NCI-H2171 (cell line): ENCODE results near the gene DICER1.

ENCODE experiments used
- DNase-seq: peaks from one replicate; lab custom pipeline; 2025; lab: John Stamatoyannopoulos, UW

Gene DICER1

DNA sequence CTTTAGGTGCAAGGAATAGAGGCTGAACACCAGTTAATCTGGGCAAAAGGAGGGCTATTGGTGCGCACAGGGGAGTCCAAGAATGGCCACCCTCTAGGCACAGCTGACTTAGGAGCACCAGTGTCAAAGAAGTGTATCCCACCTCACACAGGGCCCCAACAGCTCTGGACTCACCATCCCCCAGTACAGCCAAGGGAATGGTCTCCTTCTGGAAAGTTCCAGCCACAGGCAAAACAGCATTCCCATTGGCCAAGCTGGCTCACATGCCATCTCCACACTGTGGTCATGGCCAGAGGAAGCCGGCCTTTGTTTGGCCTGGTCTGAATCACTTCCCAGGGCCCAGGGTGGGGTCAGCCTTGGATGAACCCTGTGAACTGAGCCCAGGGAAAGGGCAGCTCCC lies 120.1 kb downstream of the DICER1 start:
- no peak for DNase-seq
